NCI-H526 treated with DMSO at 0.1 percent for 48 hours (cell line): ENCODE measurements around the gene CCDC97.
"Not testable (repeated sequence)": the region's sequence is repeated elsewhere in the genome, so short reads cannot be mapped to it uniquely, and the experiment has no call there.

Source experiments
- DNase-seq: peaks from one replicate; lab custom pipeline; 2025; lab: John Stamatoyannopoulos, UW

The CCDC97 gene

DNA sequence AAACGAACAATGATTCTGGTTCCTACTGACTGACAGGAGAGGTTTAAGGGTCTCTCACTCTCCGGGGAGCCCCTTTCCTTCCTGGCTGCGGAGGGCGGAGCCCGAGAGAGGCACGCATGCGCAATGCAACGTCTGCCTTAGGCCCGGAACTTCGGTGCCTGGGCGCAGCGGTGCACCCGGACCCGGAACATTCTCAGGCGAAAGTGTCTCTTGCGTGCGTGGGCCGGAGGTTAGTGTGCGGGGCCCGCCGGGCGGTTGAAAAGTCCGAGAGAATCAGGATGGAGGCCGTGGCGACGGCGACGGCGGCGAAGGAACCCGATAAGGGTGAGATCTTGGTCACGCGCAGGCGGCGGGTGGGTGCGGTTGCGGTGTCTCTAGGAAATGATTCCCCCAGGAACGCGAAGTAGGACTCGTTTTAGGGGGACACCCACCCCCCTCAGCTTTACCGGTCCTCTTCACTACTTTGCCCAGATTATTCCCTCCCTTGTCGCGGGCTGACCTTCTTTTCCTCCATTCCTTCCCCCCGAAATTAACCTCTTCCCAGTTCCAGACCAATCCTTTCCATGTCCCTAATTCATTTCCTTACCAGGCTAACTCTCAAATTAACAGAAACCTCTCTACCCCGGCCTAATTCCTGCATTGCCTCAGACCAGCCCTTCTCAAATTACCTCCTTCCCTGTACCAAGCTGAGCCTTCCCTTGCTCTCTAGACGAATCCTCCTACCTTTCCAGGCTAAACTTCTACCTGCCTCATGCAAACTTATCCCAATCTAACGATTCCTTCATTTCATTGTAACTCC, at the start of gene CCDC97:
Gene CCDC97, plus strand, starts transcription at position 140 of the 799 bp plus-strand sequence. Its CDS starts 139 bp downstream, at position 279.
- peak; percentile 71 for DNase-seq

DNA sequence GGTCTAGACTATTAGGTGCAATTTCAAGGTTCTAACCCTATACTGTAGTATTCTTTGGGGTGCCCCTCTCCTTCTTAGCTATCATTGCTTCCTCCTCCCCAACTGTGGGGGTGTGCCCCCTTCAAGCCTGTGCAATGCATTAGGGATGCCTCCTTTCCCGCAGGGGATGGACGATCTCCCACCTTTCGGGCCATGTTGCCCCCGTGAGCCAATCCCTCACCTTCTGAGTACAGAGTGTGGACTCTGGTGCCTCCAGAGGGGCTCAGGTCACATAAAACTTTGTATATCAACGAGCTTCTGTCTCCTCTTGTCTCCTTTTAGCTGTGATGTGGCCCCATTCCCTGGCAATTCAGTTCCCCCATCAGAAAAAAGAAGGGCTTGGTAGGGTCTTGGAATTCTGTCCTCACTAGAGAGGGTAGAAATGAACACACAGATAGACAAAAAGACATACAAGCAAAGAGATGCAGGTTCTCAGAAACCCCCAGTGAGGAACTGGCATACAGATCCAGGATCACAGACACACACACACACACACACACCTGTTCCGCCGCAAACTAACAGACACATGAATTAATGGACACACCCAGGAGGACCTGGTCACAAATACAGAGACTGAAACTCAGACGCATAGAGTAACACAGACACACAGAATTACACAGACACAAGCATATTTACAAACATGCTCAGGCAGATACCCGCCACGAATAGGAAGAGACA, 48.3 kb upstream of the CCDC97 start:
- no peak for DNase-seq

DNA sequence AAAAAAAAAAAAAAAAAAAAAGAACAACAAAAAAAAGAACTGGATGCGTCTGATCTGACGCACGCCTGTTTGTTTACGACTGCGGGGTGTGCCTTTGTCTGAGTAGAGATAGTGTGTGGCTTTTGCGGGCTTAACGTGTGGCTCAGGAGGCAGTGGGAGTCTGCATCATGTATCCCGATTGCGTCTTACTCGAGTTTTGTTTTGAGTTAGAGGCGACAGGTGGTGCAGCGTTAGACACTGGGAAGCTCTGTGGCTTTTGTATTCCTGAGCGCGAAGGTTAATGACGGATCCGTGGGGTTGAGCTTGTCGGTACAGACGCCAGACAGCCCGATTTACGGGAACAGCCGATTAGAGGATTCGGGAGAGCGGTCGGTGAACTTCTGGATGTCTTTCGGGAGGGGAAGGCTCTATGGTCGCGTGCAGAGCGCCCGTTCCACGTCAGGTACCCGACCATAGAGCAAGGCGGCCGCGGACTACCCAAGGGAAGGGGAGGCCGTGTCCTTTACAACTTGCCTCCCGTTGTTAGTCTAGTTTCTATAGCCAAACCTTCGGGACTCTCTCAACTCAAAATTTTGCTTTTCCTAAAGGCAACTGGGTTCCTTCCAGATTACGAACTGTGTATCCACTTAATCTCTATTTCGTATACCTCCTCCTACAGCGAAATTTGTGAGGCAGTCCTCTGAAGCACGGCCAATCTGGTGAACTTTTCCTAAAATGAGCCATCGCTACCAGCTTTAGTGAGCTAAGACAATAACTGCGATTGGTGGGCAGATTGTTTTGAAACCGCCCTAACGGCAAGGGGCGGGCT, 46.7 kb upstream of the CCDC97 start:
- peak; percentile 84 for DNase-seq

- DNase-seq, result peak; percentile 100
These were observed 46.0 kb upstream of the CCDC97 start, which contains the start of gene HNRNPUL1 for GRCh38 chr19:41263850-41264580. HNRNPUL1 (plus strand) TSS chr19:41264372; CDS start chr19:41264504, 132 bp downstream.

- peak; percentile 7 for DNase-seq
These were observed 45.2 kb upstream of the CCDC97 start for GRCh38 chr19:41264581-41265394.

- no peak for DNase-seq
These were observed 44.4 kb upstream of the CCDC97 start for GRCh38 chr19:41265395-41266153.

- DNase-seq, result no peak
These were observed 40.9 kb upstream of the CCDC97 start for GRCh38 chr19:41269055-41269454.

DNA sequence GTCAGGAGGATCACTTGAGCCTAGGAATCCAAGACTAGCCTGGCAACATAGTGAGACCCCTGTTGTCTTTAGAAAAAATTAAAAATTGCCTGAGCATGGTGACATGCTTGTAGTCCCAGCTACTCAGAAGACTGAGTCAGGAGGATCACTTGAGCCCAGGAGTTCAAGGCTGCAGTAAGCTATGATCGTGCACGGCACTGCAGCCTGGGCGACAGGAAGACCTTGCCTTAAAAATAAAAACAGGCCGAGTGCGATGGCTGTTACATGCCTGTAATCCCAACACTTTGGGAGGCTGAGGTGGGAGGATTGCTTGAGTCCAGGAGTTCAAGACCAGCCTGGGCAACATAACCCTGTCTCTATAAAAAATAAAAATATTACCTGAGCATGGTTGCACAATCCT, 40.4 kb upstream of the CCDC97 start:
- no peak for DNase-seq

DNA sequence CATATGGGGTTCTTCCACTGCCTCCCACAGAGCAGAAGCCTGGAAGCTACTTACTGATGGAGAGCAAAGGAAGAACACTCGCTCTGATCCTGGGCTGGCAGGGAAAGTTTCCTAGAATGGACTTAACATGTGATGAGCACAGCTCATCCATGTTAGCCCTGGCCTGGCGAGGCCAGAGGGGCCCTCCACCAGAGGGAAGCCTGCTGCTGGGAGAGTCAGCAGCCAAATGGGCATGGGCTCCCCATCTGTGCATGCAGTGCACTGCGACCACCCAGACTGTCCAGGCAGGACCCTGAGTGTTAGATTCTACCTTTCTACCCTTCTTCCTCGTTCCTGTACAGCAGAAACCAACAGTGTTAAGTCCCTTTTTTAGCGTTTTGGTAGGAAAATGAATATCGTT, 36.9 kb upstream of the CCDC97 start:
- DNase-seq, result no peak

DNA sequence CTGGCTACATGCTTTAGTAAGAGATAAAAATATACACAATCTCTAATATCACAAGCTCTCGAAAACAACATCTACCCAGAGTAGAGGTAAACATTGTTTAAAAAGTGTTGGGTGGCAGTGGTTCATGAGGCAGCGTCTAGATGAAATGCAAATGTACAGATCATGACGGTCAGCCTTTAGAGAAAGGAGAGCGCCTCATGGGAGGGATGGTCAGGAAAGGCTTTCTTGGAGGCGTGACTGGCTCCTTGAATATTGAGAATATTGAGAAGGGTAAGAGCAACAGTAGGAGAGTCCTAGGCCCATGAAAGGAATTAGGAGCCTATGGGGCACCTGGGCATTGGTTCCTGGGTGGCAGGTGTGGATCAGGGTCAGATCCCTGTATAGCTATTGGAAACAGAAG, 35.2 kb upstream of the CCDC97 start:
- no peak for DNase-seq

- no peak for DNase-seq
These were observed 33.7 kb upstream of the CCDC97 start for GRCh38 chr19:41276231-41276630.

GRCh38 chr19:41278478-41278877, 31.5 kb upstream of the CCDC97 start:
- DNase-seq, result no peak

- DNase-seq, result peak; percentile 15
These were observed 21.1 kb upstream of the CCDC97 start for GRCh38 chr19:41288673-41289530.

DNA sequence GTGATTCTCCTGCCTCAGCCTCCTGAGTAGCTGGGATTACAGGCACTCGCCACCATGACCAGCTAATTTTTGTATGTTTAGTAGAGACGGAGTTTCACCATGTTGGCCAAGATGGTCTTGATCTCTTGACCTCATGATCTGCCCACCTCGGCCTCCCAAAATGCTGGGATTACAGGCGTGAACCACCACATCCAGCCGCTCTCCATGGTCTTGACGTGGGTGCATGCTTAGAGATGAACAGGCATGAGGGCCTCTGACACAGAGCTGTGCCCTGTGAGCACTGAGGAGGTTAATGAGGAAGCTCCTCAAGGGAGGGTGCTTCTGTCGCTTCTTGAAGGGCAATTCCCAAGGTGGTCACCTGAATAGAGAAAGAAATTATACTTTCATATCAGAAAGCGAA, 20.2 kb upstream of the CCDC97 start:
- DNase-seq, result not testable (repeated sequence)

GRCh38 chr19:41294393-41294792, 15.6 kb upstream of the CCDC97 start:
- DNase-seq, result no peak

GRCh38 chr19:41295499-41295898, 14.5 kb upstream of the CCDC97 start:
- DNase-seq, result no peak

- no peak for DNase-seq
These were observed 13.5 kb upstream of the CCDC97 start for GRCh38 chr19:41296433-41296871.

- DNase-seq, result peak; percentile 42
These were observed 12.2 kb upstream of the CCDC97 start for GRCh38 chr19:41297628-41298347.
